HepG2 (cell line): ENCODE measurements around the gene HARBI1. TPM values are rescaled to one million over a fixed set of nuclear protein-coding genes. Genes with fewer than 3 reads are reported as not detected.

Experiments used
- ARID3A ChIP-seq: IDR thresholded peaks from 2 replicates; pipeline ENCODE4 v1.6.1; 2012; ENCODE audit warnings: low read depth, low read length, improper control_type of control experiment
- ATF7-NPFF ChIP-seq: sonication (generic); formaldehyde crosslinking; IDR thresholded peaks from 2 replicates; pipeline ENCODE4 v1.8.1; 2023; ENCODE audit warnings: mild to moderate bottlenecking, low read depth, missing genetic modification reagents, moderate library complexity
- BCL6 ChIP-seq: IDR thresholded peaks from 2 replicates; pipeline ENCODE4 v1.6.1; 2016; ENCODE audit warnings: missing genetic modification reagents, missing compliant biosample characterization
- E2F2 ChIP-seq: sonication (generic); formaldehyde crosslinking; IDR thresholded peaks from 2 replicates; pipeline ENCODE4 v1.4.0; 2020; ENCODE audit warnings: missing genetic modification reagents, borderline replicate concordance
- FOXK2 ChIP-seq: fragments of 450-650 bp; IDR thresholded peaks from 2 replicates; pipeline ENCODE4 v1.6.1; 2016
- HMGA1 ChIP-seq: sonication (generic); formaldehyde crosslinking; conservative IDR thresholded peaks from 2 replicates; pipeline ENCODE4 v1.4.0; 2020; ENCODE audit warnings: missing genetic modification reagents
- IRF2 ChIP-seq: IDR thresholded peaks from 2 replicates; pipeline ENCODE4 v1.6.1; 2018; ENCODE audit warnings: missing genetic modification reagents, missing compliant biosample characterization
- JUNB ChIP-seq: sonication (generic); formaldehyde crosslinking; IDR thresholded peaks from 2 replicates; pipeline ENCODE4 v1.8.0; 2022; ENCODE audit warnings: missing genetic modification reagents, mild to moderate bottlenecking, borderline replicate concordance
- MEF2D ChIP-seq: sonication (generic); formaldehyde crosslinking; IDR thresholded peaks from 2 replicates; pipeline ENCODE4 v1.5.1; 2020; ENCODE audit warnings: mild to moderate bottlenecking, missing genetic modification reagents
- MLX ChIP-seq: IDR thresholded peaks from 2 replicates; pipeline ENCODE4 v1.6.1; 2016
- NBN ChIP-seq: fragments of 450-650 bp; conservative IDR thresholded peaks from 2 replicates; pipeline ENCODE4 v1.6.1; 2017
- NKX3-1 ChIP-seq: sonication (generic); formaldehyde crosslinking; IDR thresholded peaks from 2 replicates; pipeline ENCODE4 v1.5.0; 2020; ENCODE audit warnings: missing genetic modification reagents
- RFXAP ChIP-seq: sonication (generic); formaldehyde crosslinking; IDR thresholded peaks from 2 replicates; pipeline ENCODE4 v1.4.0; 2020; ENCODE audit warnings: missing genetic modification reagents, borderline replicate concordance
- THAP7 ChIP-seq: sonication (generic); formaldehyde crosslinking; IDR thresholded peaks from 2 replicates; pipeline ENCODE4 v1.8.1; 2023; ENCODE audit warnings: mild to moderate bottlenecking, missing genetic modification reagents
- ZHX1 ChIP-seq: sonication (generic); formaldehyde crosslinking; IDR thresholded peaks from 2 replicates; pipeline ENCODE4 v1.8.1; 2022; ENCODE audit warnings: low read depth, mild to moderate bottlenecking, missing genetic modification reagents
- ZNF329 ChIP-seq: sonication (generic); formaldehyde crosslinking; IDR thresholded peaks from 2 replicates; pipeline ENCODE4 v1.9.0; 2021; ENCODE audit warnings: low read depth, mild to moderate bottlenecking, missing genetic modification reagents
- ZNF607 ChIP-seq: sonication (generic); formaldehyde crosslinking; IDR thresholded peaks from 2 replicates; pipeline ENCODE4 v1.5.1; 2020; ENCODE audit warnings: missing genetic modification reagents, mild to moderate bottlenecking, borderline replicate concordance
- ZNF800 ChIP-seq: sonication (generic); formaldehyde crosslinking; IDR thresholded peaks from 2 replicates; pipeline ENCODE4 v1.4.0; 2020; ENCODE audit warnings: missing genetic modification reagents
- polyA plus RNA-seq, 8 experiments: library from polyadenylated mRNA; depleted of rRNA in 3 of 8; stranded (reverse) in 7 of 8; unstranded in 1 of 8; fragments of >200 nt; fragmentation: Illumina TruSeq in 4 of 8; extraction: Trizol in 4 of 8; gene quantifications; 2 replicates each; pipeline versions ENCODE4 v1.2.1 to v1.2.3, GENCODE V29; 2011 to 2016; ENCODE audit warnings: low read depth in 4 of 8, missing spikeins in 1 of 8, mixed read lengths in 1 of 8; ENCODE audit not compliant: insufficient read depth in 1 of 8
- total RNA-seq, 5 experiments: library from RNA; depleted of rRNA; stranded (reverse); fragments of >200 nt; fragmentation: Illumina TruSeq; extraction: Trizol; gene quantifications; 2 replicates each; pipeline ENCODE4 v1.2.3, GENCODE V29; 2016; ENCODE audit warnings: low read depth in 1 of 5

The HARBI1 gene
- total and polyA plus RNA-seq, 2 of the 13 experiments (the other 11 are each of a cell fraction or from before 2014, with no cell fraction given), result 2.5 to 4.8 TPM

GRCh38 chr11:46593550-46594373 lies 23.3 kb downstream of the HARBI1 start, which contains the start of gene AMBRA1 (continued):
- TF ChIP-seq ZHX1 (CRISPR knock-in tag) (no peak), ATF7-NPFF (CRISPR knock-in tag) (0 out of 2 replicates have a peak, but pooled peaks have one; percentile 18), MLX (peak; percentile 73), E2F2 (CRISPR knock-in tag) (no peak), ARID3A (peak; percentile 77), HMGA1 (CRISPR knock-in tag) (no peak), NKX3-1 (CRISPR knock-in tag) (no peak; the same call in 1 of the 2 replicates), RFXAP (CRISPR knock-in tag) (0 out of 2 replicates have a peak, but pooled peaks have one; percentile 70), ZNF800 (CRISPR knock-in tag) (peak; percentile 53; the same call in 1 of the 2 replicates), BCL6 (CRISPR knock-in tag) (peak; percentile 36), NBN (no peak), MEF2D (no peak), FOXK2 (peak; percentile 65; the same call in 1 of the 2 replicates), JUNB (CRISPR knock-in tag) (no peak), THAP7 (CRISPR knock-in tag) (peak; percentile 94), ZNF329 (CRISPR knock-in tag) (no peak), IRF2 (CRISPR knock-in tag) (peak; percentile 93), ZNF607 (CRISPR knock-in tag) (no peak; the same call in 1 of the 2 replicates)
